ENCODE measurements around the gene APRT.
"Not testable (repeated sequence)": the region's sequence is repeated elsewhere in the genome, so short reads cannot be mapped to it uniquely, and the experiment has no call there.

- not testable (repeated sequence) for TF ChIP-seq CTCF, POLR2A (IDR thresholded peaks at IDR 0.05)
Observed at GRCh38 chr16:88823646-88824045, 11.9 kb upstream of the APRT start.

Measured in uterus (tissue), 2 donors.